IPS-NIHi7 (cell line): Measurements from ENCODE around the gene DNAH10.

Experiments used
- DNase-seq: peaks from one replicate; pipeline ENCODE4 v3.0.0; 2012; ENCODE audit warnings: mixed read lengths; ENCODE audit errors: extremely low spot score

Gene DNAH10

GRCh38 chr12:123744836-123745235, 17.3 kb upstream of the DNAH10 start:
- DNase-seq = peak; percentile 47

GRCh38 chr12:123747309-123747708, 14.8 kb upstream of the DNAH10 start:
- no peak for DNase-seq

DNA sequence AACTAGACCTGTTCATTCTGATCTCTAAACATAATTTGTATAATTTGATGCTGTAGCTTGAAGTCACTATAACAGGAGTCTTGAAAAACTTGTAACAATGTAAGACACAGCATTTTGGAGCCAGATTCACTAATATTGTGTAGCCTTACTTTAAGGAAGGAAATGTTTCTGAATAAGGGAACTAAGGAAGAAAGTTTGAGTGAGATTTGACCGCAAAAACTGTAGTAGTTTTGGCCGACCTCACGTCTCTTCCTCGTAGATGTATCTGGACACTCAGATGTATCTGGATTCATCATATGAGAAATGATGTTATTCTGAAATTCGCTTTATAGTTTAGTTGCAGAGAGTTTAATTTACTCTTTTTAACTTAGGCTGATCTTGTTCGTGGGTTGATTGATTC, 13.9 kb upstream of the DNAH10 start:
- DNase-seq = no peak

DNA sequence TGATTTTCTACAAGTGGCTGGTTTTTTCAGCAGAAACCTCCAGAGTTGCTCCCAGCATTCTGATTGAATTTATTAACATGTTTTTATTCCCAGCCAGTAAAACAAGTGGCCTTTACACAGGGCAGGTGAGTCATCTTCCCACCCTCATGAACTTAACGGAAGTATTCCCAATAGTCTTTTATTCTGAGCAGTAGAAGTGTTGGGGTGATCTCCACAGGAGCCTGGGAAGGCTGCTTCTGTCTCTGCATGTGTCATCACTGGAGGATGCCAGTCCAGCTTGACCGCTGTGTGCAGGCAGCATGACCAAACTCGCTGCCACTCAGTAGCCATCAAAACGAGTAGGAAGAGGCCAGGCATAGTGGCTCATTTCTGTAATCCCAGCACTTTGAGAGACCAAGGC, 13.4 kb upstream of the DNAH10 start:
- DNase-seq = no peak

DNA sequence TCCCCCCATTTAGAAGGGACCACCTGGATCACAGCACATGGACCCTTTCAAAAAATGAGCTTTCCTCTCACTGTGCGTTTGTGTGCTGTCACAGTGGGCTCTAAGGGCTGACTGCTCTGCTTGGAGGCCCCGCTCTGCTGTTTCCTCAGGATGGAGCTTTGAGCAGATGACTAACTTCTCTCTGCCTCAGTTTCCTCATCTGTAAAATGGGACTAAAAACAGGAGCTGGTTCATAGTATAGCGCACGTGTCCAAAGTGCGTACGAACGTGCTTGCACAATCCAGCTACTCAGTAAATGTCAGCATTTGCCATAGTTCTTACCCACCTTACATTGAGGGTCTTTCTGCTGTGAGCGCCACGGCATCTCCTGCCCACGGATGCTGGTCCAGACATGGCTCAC, 12.7 kb upstream of the DNAH10 start:
- DNase-seq = no peak

- no peak for DNase-seq
Measured at GRCh38 chr12:123750159-123750656, 11.9 kb upstream of the DNAH10 start.

DNA sequence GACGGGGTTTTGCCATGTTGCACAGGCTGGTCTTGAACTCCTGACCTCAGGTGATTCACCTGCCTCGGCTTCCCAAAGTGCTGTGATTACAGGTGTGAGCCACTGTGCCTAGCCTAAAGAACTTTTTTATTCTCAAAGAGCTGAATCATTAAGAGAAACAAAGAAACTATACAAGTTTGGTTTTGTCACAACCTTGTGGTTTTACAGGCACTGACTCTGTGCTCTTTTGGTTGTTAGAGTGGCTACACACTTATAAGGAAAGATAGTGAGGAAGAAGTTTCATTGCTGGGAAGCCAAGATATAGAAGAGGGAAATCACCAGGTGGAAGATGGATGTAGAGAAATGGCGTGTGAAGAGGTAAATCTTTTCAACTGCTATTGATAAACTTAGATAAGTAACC, 10.1 kb upstream of the DNAH10 start:
- DNase-seq = no peak

- DNase-seq = no peak
Measured at GRCh38 chr12:123754041-123754772, 7.9 kb upstream of the DNAH10 start.

GRCh38 chr12:123757561-123757960, 4.5 kb upstream of the DNAH10 start:
- no peak for DNase-seq

DNA sequence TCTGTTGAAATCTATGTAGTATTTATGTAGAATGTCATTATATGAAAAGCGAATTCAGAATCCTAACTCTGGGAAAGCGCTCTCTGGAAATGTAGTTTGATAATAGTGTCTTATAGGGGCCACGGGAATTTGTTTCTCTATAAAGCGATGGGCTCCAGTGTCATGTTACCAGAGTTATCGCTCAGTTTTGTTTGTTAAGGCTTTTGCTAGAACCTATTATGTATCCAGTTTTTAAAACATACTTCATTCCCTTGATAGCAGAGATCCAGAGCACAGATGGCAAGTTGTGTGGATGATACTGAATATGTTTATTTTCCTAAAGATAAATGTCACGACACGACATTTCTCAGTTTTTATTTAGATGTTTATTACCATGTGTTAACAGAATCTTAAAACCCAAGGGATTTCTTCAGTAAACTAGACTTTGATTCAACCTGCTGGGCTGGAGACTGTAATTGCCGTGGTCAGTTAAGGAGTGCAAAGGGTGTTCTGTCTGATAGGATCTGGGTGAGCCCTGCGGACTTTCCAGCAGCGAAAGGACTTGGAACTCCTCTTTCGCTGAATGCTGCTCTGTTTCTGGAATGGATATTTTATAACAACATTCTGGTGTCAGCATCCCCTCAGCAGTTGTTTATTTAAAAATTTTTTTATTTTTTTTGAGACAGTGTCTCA, 1.7 kb upstream of the DNAH10 start:
- no peak for DNase-seq

GRCh38 chr12:123762715-123763052, 583 bp downstream of the DNAH10 start:
- DNase-seq = no peak

- DNase-seq = peak; percentile 87
Measured at GRCh38 chr12:123763093-123763492, 992 bp downstream of the DNAH10 start.

DNA sequence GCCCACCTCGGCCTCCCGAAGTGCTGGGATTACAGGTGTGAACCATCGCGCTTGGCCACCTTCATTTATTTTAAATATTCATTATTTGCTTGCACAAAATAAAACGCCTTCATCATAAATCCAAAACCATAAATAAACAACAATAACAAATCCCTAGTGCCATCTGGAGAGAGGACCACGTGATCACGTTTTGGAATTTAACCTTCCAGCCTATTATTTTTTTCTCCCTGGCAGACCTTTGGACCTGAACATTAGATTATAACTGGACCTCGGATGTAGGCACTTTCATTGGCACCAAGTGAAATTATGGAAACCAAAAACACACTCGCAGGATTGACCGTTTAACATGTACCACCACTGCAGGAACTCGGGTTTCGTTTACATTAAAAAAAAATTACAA, 2.0 kb downstream of the DNAH10 start:
- DNase-seq = no peak

- no peak for DNase-seq
Measured at GRCh38 chr12:123765504-123766035, 3.5 kb downstream of the DNAH10 start.

DNA sequence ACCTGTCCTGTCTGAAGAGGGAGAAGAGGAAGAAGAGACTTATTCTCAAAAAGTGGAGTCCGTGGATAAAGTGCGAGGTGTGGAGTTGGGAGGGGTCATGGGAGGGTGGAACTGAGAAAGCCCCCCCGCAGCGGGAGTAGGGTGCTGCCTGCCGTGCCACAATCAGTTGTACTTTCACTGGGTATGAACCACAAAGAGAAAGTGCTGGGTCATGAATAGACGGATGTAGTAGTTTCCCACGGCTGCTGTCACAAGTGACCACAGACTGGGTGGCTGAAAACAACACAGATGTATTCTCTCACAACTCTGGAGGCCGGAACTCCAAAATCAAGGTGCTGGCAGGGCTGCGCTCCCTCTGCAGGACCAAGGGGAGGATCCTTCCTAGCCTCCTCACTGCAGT, 5.5 kb downstream of the DNAH10 start:
- DNase-seq = no peak

DNA sequence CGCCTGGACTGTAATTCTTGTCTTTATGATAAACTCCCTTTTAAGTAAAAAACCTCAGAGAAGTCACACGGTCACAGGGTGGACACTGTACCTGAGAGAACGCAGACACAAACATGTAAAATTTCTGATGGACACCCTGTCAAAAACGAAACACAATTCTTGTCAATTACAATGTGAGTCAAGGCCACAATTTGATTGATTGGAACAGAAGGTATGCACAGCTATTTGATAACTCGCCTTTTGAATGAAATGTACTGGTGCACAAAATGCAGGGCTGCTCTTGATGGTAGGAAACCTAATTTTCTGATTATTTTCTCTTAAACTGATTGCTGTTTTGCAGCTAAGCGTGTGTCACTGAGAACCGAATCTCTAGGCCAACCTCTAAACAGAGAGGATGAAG, 9.2 kb downstream of the DNAH10 start:
- DNase-seq = no peak

- no peak for DNase-seq
Measured at GRCh38 chr12:123772074-123772473, 10.0 kb downstream of the DNAH10 start.

DNA sequence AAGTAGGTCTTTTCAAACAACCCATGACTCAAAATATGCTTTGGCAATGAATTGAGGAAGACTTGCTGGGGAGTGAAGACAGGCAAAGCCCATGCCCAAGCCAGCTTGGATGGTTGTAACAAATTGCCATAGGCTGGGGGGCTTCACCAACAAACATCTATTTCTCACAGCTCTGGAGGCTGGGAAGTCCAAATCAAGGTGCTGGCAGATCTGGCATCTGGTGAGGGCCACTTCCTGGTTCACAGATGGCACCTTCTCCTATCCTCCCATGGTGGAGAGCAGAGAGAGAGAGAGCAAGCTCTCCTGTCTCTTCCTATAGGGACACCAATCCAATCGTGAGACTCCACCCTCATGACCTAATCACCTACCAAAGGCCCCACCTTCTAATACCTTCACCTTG, 11.3 kb downstream of the DNAH10 start:
- DNase-seq = no peak

DNA sequence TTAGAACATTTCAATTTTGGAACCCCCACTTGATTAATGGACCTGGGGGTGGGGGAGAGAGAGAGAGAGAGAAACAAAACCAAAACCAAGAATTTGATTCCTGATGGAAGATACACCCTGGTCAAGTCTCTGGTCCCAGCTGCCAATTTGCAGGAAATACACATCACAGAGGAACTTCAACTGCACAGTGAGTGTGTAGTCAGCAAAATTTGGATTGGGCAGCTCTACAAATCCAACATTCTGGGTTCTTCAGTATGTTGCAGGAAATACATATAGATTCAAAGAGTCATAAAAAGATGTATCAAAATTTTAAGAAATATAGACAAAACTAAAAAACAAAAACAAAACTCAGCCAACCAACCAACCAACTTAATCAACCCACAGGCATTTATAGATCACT, 17.4 kb downstream of the DNAH10 start:
- no peak for DNase-seq

DNA sequence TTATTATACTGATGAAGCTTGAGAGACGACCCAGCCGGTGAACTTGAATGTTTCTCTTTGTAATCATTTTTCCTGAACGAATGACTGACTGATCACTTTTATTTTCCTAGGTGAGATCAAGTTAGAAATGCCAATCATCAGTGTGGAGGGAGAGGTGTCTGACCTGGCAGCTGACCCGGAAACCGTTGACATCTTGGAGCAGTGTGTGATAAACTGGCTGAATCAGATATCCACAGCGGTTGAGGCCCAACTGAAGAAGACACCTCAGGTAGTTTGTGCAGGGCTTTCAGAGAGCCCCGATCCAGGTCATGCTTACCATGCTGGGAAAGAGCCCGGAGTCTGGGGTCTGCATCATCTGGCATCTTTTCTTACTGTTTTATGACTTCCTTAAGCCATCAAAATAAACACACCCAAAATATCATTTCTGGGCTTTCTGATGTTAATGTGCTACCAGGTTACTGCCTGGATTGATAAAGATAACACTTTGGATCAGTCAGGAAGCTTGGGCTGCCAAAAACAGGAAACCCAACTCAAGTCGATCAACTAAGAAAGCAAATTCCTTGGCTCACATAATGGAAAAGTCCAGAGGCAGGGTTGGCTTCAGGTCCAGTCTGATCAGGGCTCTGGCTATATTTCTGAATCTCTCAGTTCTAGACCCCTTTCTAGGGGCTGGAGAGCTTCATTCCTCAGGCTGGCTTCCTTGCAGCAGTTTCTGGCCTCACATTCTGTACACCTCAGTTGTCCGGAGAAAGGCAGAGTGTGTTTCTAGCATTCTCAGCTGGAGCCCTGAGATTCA, 21.1 kb downstream of the DNAH10 start:
- DNase-seq = no peak

- no peak for DNase-seq
Measured at GRCh38 chr12:123787466-123787865, 25.4 kb downstream of the DNAH10 start.

DNA sequence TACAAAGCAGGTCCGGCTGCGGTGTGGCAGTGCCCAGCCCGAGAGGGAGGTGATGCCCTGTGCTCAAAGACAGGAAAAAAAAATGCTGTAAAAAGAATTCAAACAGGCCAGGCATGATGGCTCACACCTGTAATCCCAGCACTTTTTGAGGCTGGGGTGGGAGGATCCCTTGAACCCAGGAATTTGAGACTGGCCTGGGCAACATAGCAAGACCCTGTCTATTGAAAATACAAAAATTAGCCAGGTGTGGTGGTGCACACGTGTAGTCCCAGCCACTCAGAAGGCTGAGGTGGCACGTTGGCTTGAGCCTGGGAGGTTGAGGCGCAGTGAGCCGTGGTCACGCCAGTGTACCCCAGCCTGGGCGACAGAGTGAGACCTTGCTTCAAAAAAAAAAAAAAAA, 26.4 kb downstream of the DNAH10 start:
- DNase-seq = no peak
